HG03066 (cell line): ENCODE measurements around the gene C1orf35.

Experiments used
- ATAC-seq: cut with Tn5 transposase; IDR thresholded peaks from one replicate; pipeline ENCODE4 v1.9.1; 2021; ENCODE audit warnings: low read depth; ENCODE audit not compliant: unreplicated experiment

C1orf35 gene

DNA sequence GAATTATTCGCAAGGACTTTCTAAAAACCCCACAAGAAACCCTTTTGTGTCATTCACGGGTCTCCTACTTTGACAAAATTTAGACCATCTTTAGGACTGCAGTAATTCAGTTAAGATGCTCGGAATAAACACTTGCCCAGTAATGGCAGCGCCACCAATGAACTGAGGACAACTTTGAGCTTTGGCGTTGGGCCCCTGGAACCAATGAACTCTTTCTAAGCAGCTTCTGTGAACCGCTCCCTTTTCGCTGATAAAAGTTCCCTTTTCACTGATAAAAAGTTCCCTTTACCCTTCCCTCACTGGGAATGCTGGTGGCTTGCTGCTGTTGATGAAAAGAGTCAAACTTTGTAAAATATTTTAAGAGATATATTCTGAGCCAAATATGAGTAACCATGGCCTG is 7.4 kb upstream of the C1orf35 start:
- ATAC-seq, result no peak

DNA sequence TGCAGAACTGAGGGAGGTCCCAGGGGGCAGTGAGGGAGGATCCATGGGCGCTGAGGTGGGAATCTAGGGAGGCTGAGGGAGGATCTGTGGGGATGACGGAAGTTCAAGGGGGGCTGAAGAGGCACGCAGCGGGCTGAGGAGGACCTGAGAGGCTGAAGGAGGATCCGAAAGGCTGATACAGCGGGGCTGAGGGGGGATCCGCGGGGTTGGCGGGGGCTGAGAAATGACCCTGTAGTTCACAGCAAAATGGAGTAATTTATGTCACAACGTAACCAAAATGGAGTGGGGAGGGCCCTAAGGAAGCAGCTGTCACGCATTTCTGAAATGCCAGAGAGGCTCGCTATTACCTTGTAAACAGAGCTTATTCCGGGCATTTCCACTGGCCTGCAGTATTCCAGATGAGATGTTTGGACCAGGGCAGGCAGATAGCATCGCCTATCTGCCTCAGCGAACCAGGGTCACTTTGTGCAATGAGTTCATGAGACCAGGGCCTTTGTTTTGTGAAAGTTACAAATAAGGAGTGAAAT is 6.9 kb upstream of the C1orf35 start:
- ATAC-seq, result peak; percentile 16

DNA sequence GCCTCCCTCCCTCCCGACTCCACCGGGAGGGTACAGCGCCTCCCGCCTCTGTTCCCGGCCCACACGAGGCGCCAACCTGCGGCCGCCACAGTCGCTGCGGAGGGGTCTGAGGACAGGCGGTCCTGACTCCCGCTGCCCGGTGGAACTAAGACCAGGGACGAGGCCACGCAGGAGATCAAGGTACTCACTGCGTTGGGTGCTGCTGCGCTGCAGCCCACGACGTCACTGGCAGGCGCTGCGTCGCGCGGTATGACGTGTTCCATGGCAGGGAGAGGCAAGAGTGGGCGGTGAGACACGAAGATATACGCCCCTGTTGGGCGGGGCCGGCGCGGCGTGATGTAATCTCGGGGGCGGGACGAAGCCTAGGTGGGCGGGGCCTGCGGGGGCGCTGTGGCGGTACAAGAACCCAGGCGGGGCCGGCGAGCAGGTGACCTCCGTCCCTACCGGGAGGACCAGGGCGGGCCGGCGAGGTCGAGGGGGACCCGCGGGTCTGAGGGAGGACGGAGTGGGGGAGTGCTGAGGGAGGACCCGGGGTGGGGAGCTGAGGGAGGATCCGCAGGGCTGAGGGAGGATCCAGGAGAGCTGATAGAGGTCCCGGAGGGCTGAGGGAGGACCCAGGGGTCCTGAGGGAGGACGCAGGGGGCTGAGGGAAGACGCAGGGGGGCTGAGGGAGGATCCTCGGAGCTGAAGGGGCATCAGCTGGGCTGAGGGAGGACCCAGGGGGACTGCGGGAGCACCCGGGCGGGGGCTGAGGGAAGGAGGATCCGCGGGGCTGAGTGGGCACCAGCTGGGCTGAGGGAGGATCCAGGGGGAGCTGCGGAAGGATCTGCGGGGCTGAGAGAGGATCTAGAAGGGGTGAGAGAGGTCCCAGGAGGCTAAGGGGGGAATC is 6.2 kb upstream of the C1orf35 start, which contains the start of gene MRPL55:
Gene MRPL55, minus strand, starts transcription at position 227 of the 889 bp plus-strand sequence. CDS start 1,039 bp downstream, outside the sequence.
- ATAC-seq, result peak; percentile 90

DNA sequence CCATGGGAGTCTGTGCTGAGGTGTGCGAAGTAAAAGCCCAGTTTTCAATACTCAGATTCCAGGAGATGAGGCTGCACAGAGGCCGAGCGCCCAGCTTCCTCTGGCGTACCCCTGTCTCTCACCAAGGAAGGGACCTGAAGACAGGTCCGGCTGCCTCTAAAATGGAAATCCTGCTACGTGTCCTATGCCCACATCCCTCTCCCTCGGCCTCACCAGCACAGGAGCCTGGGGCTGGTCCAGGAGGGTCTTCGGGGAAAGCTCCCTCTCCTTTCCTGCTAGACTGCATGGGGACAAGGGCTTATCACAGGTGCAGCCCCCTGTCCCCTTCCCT is 5.6 kb upstream of the C1orf35 start:
- ATAC-seq, result no peak

DNA sequence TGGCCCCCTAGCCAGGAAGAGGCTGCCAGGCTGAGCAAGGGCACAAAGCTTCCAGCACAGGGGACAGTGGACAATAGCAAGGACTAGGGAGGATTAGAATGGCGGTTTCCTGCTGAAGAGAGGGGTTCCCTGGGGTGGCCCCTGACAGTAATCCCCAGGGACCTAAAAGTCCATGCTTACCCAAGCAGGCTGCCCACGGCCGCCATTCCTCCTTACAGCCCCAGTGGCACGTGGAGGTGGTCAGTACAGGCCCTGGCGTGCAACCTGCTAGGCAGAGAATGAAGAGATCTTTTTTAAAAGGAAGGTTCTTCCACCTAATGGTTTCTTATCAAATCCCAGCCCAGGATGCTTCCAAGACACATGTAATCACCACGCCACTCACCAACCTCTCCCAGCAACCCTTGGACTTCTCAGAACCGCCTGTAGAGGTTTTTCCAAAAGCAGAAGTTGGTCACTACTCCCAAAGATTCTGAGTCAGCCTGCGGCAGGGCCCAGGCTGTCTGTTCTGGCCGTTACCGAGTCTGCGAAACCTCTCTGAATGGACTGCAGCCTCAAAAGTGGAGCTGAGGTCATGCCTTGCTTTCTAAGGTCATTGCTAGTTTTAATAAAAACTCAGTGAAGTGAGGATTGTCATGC is 5.0 kb upstream of the C1orf35 start:
- ATAC-seq, result no peak

DNA sequence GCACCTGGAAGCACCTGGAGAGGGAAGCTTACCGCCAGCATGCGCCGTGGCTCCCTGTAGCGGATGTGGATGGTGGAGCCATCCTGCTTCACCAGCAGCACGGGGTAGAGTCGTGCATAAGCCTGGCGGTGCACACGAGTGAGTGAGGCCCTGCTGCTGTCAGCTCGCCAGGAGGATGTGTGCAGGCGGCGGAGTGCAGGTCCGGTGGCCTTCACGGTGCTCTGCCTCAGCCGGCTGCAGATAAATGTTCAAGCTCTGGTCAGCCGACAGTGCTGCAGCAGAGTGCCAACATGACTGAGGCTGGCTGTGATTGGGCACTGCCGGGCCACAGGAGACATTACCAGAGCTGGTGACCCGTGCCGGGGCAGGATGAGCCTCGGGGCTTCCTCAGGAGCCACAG is 4.5 kb upstream of the C1orf35 start:
- ATAC-seq, result no peak

DNA sequence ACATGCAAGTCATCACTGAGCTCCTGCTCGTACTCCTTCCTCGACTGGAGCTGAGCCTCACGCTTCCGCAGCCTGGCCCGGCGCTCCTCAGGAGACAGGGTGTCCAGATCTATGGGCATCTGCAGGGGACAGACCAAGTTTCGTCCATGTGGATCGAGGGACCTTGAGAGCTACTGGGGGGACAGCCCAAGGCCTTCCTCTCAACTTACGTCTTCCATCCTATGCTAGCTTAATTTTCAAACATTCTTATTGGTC is 3.6 kb upstream of the C1orf35 start:
- ATAC-seq, result no peak

DNA sequence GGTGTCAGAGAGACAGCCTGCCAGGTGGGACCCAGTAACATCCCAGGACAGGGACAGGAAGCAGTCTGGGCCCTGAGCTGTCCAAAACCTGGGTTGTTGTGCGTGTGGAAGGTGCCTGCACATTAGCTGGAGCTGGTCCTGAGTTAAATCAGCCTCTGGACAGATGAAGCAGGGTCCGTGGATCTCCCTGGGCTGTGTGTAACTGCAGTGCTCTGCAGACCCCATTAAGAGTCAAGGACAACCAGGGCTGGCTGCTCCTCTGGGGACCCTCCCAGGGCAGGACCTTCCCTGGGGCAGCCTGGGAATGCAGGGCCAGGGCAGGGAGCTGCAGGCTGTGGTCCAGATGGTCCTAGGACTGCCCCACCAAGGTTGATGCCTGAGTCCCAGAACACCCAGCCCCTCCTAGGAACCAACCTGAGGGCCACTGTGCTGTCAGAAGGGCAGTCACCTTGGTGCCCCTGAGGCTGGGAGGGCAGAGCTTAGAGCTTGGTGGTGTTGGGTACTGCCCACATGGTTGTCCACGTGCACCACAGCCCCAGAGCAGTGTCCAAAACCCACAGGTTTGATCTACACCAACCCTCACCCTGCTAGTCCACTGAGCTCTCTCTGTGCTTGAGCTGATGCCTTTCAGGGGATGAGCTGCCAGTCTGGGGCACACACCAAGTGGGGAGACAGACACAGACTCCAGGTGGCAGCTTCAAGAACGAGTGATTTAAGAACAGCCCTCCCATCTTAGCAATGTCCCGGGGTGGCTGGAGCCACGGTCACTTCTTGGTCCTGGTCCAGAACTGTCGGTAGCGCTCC is 3.1 kb upstream of the C1orf35 start:
- no peak for ATAC-seq

DNA sequence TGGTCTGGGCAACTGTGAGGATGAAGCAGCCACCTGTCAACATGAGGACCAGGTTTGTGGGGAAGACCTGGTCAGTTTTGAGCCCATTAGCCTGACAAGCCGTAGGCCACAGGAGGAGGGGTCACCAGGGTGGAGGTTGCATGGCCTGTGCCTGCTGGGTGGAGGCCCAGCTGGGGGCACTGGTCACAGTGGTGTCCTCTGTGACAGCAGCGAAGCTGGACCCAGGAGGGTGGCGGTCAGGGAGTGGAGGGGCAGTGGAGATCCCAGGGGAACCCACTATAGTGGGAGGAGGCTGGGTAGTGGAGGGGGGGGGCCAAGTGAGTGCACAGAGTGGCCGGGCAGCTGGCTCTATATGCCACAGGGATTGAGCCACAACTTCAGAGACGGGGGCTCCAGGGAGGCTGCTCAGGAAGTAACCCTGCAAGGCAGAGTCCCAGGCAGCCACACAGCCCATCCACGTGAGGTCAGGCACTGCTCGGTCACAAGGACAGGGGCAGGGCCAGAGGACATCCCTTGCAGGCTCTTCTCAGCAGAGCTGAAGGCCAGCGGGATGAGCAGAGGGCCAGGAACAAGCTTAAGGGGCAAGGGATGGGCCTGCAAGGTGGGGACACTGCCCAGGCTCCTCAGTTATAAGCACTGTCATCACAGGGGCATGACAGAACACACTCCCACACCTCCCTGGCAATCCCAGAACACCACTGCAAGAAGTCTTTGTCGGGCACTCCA is 2.3 kb upstream of the C1orf35 start:
- ATAC-seq, result no peak

DNA sequence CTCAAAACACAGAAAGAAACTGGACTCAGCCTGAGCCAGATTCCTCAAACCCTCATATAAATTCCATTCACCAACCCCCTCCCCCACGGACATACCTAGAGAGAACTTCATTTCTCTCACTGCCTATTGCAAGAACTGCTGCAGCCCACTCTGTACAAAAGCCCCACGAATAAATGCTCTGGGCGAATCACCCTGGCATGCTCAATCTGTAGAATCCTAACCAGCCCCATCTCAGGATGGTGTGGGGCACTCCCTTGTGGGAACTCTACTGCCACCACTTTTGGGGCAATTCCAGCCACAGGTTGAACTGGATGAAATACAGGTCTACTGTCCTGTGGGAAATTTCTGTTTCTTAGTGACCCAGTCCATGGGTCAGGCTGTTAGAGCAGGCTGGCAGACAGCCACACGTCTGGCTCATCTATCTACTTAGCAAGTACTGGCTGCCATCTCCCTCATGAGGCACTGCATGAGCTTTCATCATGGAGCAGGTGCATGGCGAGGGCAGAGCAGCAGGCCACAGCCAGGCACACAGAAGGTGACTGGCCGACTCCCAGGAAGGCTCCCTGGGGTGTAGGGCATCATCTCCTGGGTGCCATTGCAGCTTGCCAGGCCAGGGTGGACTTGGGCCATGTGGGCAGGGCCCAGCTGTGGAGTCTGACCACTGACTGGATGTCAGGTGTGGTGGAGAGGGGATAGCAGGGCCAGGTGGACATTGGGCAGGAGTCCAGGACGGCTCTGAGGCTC is 1.6 kb upstream of the C1orf35 start:
- no peak for ATAC-seq

DNA sequence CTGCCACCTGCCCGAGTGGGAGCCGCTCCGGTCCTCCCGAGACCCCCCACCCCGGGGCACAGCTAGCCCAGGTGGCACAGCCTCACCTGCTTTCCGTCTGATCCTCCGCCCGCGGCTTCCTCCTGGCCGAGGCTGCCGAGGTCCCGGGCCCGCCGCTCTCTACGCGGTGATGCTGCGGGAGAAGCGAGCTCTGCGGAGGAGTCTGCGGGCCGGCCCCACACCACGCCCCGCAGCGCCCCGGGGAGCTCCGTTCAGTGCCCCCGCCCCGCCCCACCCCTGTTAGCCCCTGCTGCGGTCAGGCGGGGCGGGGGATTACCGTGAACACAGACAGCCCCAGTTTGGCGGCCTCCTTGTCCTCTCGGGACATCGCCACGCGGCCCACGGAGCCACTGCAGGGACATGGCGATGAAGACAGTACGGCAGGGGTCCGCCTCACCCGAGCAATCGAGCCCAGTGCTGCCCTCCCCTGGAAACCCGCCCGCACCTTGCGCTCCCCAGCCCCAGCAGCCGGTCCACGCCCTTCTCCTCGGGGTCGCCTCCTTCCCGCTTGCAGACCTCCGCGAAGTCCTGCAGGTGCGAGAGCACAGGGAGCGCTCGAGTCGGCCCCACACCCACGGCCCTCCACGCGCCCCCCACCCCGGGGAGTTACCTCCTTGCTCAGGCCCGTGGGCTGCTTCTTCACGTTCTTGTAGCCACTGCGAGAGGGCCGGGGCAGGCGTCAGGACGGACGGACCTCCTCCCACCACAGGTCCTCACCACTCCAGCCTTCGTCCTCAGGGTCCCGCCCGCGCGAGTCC is 933 bp downstream of the C1orf35 start:
- ATAC-seq, result peak; percentile 27

DNA sequence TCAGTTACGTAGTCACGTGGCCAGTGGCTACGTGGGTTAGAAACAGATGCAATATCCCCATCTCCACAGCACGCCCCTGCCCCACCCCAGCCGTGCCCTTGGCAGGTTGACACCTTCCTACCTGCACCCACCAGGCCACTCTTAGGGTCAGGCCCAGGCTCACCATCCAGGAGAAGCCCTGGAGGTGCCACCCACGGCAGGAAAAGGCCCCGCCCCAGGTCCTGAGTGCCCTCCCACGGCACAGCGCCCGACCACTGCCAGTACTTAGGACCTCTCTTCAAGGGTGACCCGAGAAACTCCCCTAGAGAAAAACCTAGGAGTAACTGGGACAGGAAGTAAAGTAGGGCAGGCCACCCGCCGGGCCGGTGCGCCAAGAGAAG is 1.5 kb downstream of the C1orf35 start:
- no peak for ATAC-seq

DNA sequence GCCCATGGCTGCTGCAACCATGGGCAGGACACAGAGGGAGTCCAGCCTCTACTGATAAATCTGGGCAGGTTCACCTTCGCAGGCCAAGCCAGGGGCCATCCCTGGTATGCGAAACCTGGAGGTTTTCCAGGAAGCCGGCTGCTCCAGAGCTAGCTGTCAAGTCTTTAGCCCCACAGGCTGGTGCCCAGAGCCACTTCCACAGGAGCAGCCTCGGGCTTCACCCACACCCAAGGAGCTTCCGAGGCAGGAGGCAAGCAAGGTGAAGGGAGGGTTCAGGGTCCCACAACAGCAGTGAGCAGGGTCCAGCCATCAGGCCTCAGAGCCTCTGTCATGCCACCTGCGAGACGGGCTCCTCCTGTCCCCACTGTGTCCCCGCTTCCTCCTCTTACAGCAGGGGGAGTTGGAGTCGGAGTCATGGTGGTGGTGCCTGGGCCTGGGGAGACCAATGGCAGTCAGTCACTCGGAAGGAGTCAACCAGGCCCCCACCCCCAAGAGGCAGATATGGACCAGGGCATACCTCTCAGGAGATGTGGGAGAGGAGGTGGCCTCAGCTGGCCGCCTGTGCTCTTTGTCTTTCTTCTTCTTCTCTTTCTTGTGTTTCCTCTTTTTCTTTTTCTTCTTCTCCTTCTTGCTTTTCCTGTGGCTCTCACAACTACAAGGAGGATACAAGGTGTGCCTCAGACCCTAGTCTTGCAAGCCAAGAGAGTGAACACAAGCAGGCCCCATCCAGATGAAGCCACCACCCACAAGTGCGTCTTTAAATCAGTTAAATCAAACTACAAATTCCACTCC is 2.1 kb downstream of the C1orf35 start:
- no peak for ATAC-seq

DNA sequence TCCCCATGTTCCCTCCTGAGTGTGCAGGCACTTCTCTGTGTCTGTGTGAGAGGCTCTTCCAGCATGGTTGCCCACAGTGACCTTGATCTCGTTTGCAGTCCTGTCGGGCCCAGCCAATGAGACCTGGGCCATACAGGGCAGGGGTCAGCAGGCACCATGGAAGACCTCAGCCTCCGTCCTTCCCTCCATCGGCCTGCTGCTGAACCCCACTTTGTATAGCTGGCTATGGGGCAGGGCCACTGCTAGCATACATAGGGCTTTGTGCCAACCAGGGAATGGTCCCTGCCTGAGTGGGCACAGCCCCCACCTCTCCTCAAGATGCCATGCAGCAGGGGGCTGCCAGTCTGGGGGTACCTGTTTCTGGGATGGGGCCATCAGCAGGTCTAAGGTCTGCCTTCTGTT is 3.8 kb downstream of the C1orf35 start:
- no peak for ATAC-seq

DNA sequence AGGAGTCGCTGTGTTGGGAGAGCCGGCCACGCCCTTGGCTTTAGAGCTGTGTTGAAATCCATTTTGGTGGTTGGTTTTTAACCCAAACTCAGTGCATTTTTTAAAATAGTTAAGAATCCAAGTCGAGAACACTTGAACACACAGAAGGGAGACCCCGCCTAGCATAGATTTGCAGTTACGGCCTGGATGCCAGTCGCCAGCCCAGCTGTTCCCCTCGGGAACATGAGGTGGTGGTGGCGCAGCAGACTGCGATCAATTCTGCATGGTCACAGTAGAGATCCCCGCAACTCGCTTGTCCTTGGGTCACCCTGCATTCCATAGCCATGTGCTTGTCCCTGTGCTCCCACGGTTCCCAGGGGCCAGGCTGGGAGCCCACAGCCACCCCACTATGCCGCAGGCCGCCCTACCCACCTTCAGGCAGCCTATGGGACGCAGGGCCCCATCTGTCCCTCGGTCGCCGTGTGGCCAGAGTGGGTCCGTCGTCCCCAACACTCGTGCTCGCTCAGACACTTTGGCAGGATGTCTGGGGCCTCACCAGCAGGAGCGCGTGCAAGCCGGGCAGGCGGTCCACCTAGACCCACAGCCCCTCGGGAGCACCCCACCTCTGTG is 4.7 kb downstream of the C1orf35 start:
- no peak for ATAC-seq

DNA sequence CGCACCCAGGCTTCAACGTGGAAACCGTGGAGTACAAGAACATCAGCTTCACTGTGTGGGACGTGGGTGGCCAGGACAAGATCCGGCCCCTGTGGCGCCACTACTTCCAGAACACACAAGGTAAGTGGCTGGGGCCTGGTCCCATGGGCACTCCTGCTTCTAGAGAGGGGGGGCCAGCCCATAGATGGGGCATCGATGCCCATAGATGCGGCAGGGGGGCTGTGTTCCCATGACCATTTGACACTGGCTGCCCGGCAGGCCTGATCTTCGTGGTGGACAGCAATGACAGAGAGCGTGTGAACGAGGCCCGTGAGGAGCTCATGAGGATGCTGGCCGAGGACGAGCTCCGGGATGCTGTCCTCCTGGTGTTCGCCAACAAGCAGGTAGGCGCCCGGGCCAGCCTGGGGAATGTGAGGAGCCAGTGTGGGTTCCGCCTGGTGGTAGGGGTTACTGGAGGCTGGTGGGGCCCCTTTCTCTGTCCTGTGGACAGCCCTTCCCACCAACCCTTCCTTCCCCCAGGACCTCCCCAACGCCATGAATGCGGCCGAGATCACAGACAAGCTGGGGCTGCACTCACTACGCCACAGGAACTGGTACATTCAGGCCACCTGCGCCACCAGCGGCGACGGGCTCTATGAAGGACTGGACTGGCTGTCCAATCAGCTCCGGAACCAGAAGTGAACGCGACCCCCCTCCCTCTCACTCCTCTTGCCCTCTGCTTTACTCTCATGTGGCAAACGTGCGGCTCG is 5.6 kb downstream of the C1orf35 start:
- ATAC-seq, result no peak
